MG63 (cell line): ENCODE measurements around the gene LPO. TPM values are rescaled to one million over a fixed set of nuclear protein-coding genes. Genes with fewer than 3 reads are reported as not detected.
A peak's percentile ranks its signal among the peaks of the same experiment; 100 is the strongest.

Experiments used
- DNase-seq: peaks from one replicate; pipeline ENCODE4 v3.0.0-alpha.2; 2020
- H3K27me3 ChIP-seq: fragments of 250-450 bp; sonication (Bioruptor Pico); 2 replicates; pipeline ENCODE4 v1.5.1; 2020; ENCODE audit warnings: mild to moderate bottlenecking, moderate library complexity
- H3K36me3 ChIP-seq: fragments of 250-450 bp; sonication (Bioruptor Pico); 2 replicates; pipeline ENCODE4 v1.5.1; 2020; ENCODE audit warnings: mild to moderate bottlenecking, moderate library complexity
- H3K4me3 ChIP-seq: fragments of 250-450 bp; sonication (Bioruptor Pico); 2 replicates; pipeline ENCODE4 v1.5.1; 2020; ENCODE audit warnings: mild to moderate bottlenecking, moderate library complexity
- H3K9me3 ChIP-seq: fragments of 250-450 bp; sonication (Bioruptor Pico); 2 replicates; pipeline ENCODE4 v1.5.1; 2020; ENCODE audit warnings: mild to moderate bottlenecking, moderate library complexity
- total RNA-seq: library from RNA; depleted of rRNA; stranded (reverse); fragments of >200 nt; shearing (Covaris generic); gene quantifications from 2 replicates; pipeline ENCODE4 v1.2.3, GENCODE V29; 2014; ENCODE audit warnings: low replicate concordance

LPO gene
- total RNA-seq, 1 experiment from 2014 or later, result not detected

- Histone ChIP-seq H3K4me3 (no peak overlapping the region), H3K36me3 (no peaks in the 10 kb centered on the region), H3K9me3 (no peaks in the 10 kb centered on the region), H3K27me3 (peaks cover 16% of the 10 kb centered on the region)
- DNase-seq, result no peak
Observed at GRCh38 chr17:58302919-58303585, 64.7 kb downstream of the LPO start.

- peak; percentile 56 for DNase-seq
- peaks cover 11% of the 10 kb centered on the region for H3K27me3 ChIP-seq
- no peak overlapping the region for H3K4me3 ChIP-seq
- no peaks in the 10 kb centered on the region for H3K9me3 ChIP-seq
- no peaks in the 10 kb centered on the region for H3K36me3 ChIP-seq
Observed at GRCh38 chr17:58303971-58304749, 65.8 kb downstream of the LPO start.

- no peaks in the 10 kb centered on the region for H3K36me3 ChIP-seq
- no peak overlapping the region for H3K4me3 ChIP-seq
- DNase-seq, result no peak
- no peaks in the 10 kb centered on the region for H3K9me3 ChIP-seq
- peaks cover 8% of the 10 kb centered on the region for H3K27me3 ChIP-seq
Observed at GRCh38 chr17:58304750-58305486, 66.5 kb downstream of the LPO start.

GRCh38 chr17:58305626-58306025, 67.2 kb downstream of the LPO start:
- Histone ChIP-seq H3K27me3 (peaks cover 3% of the 10 kb centered on the region; the same call in 1 of the 2 replicates), H3K36me3 (no peaks in the 10 kb centered on the region), H3K4me3 (no peak overlapping the region), H3K9me3 (no peaks in the 10 kb centered on the region)
- DNase-seq, result no peak

GRCh38 chr17:58306131-58306951, 68.0 kb downstream of the LPO start:
- Histone ChIP-seq H3K27me3 (no peaks in the 10 kb centered on the region), H3K36me3 (no peaks in the 10 kb centered on the region)

GRCh38 chr17:58307468-58308172, 69.2 kb downstream of the LPO start:
- Histone ChIP-seq H3K9me3 (no peaks in the 10 kb centered on the region), H3K4me3 (no peak overlapping the region), H3K27me3 (no peaks in the 10 kb centered on the region), H3K36me3 (no peaks in the 10 kb centered on the region)
- no peak for DNase-seq

More at GRCh38 chr17:58306131-58306951, 68.0 kb downstream of the LPO start:
- no peak for DNase-seq
- Histone ChIP-seq H3K4me3 (no peak overlapping the region), H3K9me3 (no peaks in the 10 kb centered on the region)

GRCh38 chr17:58308173-58308984, 70.0 kb downstream of the LPO start:
- H3K36me3 ChIP-seq, result no peaks in the 10 kb centered on the region
- DNase-seq, result no peak
- H3K27me3 ChIP-seq, result no peaks in the 10 kb centered on the region
- no peak overlapping the region for H3K4me3 ChIP-seq
- H3K9me3 ChIP-seq, result no peaks in the 10 kb centered on the region

GRCh38 chr17:58308985-58309917, 70.9 kb downstream of the LPO start:
- no peak for DNase-seq
- H3K4me3 ChIP-seq, result no peak overlapping the region
- no peaks in the 10 kb centered on the region for H3K9me3 ChIP-seq
- H3K36me3 ChIP-seq, result no peaks in the 10 kb centered on the region
- no peaks in the 10 kb centered on the region for H3K27me3 ChIP-seq

GRCh38 chr17:58309918-58310259, 71.5 kb downstream of the LPO start:
- Histone ChIP-seq H3K9me3 (no peaks in the 10 kb centered on the region), H3K36me3 (no peaks in the 10 kb centered on the region), H3K4me3 (no peak overlapping the region), H3K27me3 (no peaks in the 10 kb centered on the region)
- DNase-seq, result no peak

- no peaks in the 10 kb centered on the region for H3K9me3 ChIP-seq
- DNase-seq, result no peak
- H3K27me3 ChIP-seq, result no peaks in the 10 kb centered on the region
- no peaks in the 10 kb centered on the region for H3K36me3 ChIP-seq
- no peak overlapping the region for H3K4me3 ChIP-seq
Observed at GRCh38 chr17:58310511-58311428, 72.4 kb downstream of the LPO start.

GRCh38 chr17:58311429-58311894, 73.1 kb downstream of the LPO start:
- Histone ChIP-seq H3K4me3 (no peak overlapping the region), H3K36me3 (no peaks in the 10 kb centered on the region), H3K27me3 (no peaks in the 10 kb centered on the region), H3K9me3 (no peaks in the 10 kb centered on the region)
- no peak for DNase-seq

- H3K9me3 ChIP-seq, result no peaks in the 10 kb centered on the region
- H3K36me3 ChIP-seq, result no peaks in the 10 kb centered on the region
- no peaks in the 10 kb centered on the region for H3K27me3 ChIP-seq
- DNase-seq, result no peak
- no peak overlapping the region for H3K4me3 ChIP-seq
Observed at GRCh38 chr17:58312021-58312630, 73.7 kb downstream of the LPO start.

GRCh38 chr17:58312829-58313228, 74.4 kb downstream of the LPO start:
- no peak overlapping the region for H3K4me3 ChIP-seq
- no peaks in the 10 kb centered on the region for H3K9me3 ChIP-seq
- no peaks in the 10 kb centered on the region for H3K36me3 ChIP-seq
- H3K27me3 ChIP-seq, result no peaks in the 10 kb centered on the region
- DNase-seq, result no peak
